ENCODE data around the gene ANO7.

Gene ANO7

DNA sequence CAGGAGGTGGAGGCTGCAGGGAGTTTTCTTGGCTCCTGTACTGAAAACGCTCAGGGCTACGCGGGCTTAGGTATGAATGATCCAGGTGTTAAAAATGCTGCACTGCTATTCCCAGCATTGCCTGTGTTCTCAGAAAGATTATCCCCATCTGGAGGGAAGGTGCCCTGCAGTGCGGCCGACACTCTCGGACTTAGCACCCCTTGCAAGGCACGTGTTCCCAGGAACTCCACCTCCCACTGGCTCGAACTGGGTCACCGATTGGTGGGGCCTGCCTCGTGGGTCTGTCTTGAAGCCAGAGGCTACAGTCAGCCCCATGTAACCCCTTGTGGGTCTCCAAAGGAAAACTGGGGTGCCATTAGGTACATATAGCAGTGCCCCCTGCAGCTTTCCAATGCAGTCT is 25.7 kb downstream of the ANO7 start:
- no peak for DNase-seq

DNA sequence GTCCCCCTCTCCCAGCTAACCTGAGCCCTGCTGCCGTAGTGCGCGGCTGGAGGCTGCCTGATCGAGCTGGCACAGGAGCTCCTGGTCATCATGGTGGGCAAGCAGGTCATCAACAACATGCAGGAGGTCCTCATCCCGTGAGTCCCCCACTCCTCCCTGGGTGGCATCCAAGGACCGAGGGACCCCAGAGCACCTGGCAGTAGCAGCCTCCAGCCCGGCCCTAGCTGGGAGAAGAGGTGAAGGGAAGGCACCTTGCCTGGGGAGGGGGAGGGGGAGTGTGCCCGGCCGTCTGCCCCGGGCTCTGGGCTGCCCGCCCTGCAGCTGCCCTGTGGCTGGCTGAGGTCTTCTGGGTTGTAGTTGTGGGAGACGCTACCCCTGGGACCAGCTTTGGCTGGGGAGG is 26.3 kb downstream of the ANO7 start:
- DNase-seq: no peak

DNA sequence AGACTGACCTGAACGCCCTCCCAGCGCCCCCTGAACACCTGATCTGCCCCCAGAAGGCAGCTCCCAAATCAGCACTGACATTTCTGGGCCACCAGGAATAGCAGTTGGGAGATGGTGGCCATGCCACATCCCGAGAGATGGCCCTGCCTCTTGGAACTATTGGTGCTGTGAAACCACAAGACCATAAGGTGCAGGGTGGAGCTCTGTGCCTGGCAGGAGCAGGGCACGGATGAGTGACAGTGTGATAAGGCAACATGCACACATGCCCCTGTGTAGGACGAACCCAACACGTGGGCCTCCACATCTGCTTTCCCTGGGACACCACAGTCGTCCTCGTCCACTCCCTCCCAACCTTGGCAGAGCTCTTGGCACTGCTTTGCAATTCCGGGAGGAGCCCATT is 26.9 kb downstream of the ANO7 start:
- DNase-seq: no peak

DNA sequence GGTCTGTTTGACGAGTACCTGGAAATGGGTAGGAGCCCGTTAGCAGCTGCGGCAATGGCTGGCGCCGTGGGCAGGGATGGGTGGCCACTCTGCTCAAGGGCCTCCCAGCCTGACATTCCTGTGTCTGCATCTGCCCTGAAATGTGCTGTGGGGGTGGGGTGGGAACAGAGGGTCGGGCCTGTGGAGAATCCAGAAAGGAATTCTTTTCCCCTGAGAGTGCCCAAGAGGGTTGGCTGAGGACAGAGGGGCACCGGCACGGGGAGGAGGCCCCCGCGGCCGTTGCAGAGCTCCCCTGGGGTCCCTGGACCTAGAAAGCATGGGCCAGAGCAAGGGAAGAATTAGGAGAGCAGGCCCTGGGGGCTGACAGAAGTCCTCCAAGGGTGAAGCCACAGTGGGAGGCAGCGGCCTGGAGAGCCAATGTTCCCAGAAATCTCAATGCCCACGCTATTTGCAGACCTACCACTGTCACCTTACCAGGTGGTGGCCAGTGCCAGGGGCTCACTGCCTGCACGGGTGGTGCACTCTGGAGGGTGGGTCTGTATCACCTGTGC is 27.8 kb downstream of the ANO7 start:
- DNase-seq: peak; percentile 31

DNA sequence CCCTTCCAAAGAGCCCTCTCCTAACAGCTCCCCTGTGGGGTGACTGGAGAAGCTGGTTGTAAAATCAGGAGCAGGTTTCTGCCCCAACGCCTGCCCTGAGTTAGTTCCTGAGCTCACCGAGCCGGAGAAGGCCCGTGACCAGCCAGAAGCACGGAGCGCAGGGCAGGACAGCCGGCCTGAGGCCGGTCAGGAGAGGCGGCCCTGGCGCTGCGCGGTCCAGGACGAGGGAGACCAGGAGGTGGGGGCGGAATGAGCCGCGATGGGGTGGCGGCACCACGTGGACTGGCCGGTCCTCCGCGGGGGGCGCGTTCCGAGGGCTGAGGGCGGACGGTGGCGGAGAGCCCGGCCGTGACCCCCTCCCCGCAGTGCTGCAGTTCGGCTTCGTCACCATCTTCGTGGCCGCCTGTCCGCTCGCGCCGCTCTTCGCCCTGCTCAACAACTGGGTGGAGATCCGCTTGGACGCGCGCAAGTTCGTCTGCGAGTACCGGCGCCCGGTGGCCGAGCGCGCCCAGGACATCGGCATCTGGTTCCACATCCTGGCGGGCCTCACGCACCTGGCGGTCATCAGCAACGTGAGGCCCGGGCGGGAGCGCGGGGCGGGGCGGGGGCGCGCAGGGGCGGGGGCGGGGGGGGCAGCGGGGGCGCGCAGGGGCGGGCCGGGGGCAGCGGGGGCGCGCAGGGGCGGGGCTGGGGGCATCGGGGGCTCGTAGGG is 29.0 kb downstream of the ANO7 start:
- peak; percentile 63 for DNase-seq

DNA sequence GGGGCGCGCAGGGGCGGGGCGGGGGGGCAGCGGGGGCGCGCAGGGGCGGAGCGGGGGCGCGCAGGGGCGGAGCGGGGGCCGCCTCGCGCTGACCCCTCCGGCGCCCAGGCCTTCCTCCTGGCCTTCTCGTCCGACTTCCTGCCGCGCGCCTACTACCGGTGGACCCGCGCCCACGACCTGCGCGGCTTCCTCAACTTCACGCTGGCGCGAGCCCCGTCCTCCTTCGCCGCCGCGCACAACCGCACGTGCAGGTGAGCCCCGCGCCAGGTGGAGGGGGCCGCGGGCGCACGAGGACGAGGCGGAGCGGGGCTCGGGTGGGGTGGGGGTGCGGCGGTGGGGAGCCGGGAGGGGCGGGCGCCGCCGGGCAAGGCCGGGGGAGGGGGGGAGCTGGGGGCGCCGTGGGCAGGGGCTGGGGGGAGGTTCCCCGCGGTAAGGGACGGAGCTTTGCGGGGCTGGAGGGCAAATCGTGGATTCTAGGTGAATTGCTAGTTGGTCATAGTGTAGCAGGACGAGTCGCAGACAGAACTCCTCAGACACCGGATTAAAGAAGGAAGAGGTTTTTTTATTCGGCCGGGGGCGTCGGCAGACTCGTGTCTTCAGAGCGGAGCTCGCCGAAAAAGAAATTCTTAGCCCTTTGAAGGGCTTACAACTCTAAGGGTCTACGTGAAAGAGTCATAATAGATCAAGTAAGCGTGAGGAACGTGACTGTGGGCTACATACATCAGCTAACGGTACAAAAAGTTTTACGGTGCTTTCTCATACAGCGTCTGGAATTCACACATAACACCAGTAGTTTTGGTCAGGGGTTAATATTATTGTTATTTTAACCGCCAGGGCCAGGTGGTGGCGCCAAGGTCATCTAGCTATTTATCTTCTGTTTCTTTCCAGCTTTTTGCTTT is 29.9 kb downstream of the ANO7 start:
- peak; percentile 37 for DNase-seq

DNA sequence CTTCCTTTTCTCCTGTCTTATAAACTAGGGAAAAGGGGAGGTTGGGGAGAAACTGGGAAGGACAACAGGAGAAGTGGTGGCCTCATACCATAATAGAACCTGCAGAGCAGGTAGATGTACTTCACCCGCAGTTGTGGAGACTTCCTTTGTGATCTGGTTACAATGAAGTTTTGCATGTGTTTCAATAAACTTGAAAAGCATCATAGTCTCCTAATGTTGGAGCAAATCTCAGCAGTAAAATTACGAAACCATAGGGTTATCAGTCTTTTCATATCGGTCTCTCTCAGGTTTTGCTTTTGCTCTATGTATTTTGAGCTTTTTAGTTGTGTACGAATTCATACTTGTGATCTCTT is 30.5 kb downstream of the ANO7 start:
- DNase-seq: no peak

DNA sequence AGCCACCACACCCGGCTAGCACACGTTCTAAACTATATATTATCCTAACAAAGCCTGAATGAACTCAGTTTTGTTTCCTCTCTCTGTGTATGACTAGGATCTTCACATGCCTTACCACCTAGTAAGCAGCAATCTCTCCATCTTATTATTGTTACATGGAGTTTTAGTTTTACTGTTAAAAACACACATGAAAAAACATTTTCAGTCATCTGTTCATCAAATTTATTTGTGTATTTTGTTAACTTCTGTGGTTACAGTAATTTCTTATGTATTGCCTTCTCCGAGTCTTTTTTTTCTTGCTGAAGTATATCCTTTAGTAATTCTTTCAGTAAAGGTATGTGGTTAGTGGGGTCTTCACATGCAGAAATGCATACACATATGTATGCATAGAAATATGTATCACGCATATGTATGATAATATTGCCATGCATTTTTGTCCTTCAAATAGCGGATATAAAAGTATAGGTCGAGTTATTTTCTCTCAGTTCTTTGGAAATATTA is 31.4 kb downstream of the ANO7 start:
- no peak for DNase-seq

DNA sequence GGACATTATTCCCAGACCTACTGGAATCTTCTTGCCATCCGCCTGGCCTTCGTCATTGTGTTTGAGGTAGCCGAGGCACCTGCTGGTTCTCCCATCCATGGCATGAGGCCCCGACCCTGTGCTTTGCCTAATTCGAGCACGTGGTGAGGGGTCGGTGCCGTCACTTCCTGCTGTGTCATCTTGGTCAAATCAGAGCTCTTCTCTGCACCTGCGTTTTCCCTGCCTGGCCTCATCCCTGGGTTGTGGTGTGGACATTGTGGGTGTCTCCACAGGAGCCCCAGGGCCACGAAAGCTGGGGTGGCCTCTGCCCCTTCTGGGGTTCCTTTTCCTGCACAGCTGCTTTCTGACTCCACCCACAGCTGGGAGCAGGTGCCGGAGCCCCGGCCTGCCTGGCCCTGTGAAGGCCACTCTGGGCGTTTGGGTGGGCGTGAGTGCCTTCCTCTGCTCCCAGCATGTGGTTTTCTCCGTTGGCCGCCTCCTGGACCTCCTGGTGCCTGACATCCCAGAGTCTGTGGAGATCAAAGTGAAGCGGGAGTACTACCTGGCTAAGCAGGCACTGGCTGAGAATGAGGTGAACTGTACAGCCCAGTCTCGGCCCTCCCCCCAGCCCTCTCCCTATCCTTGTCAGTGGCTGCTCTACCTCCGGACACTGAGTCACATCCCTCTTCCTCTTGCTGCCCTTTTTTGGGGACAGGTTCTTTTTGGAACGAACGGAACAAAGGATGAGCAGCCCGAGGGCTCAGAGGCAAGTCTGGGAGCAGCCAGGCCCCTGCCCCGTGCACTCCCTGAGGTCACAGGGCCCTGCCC is 34.9 kb downstream of the ANO7 start:
- peak; percentile 10 for DNase-seq

DNA sequence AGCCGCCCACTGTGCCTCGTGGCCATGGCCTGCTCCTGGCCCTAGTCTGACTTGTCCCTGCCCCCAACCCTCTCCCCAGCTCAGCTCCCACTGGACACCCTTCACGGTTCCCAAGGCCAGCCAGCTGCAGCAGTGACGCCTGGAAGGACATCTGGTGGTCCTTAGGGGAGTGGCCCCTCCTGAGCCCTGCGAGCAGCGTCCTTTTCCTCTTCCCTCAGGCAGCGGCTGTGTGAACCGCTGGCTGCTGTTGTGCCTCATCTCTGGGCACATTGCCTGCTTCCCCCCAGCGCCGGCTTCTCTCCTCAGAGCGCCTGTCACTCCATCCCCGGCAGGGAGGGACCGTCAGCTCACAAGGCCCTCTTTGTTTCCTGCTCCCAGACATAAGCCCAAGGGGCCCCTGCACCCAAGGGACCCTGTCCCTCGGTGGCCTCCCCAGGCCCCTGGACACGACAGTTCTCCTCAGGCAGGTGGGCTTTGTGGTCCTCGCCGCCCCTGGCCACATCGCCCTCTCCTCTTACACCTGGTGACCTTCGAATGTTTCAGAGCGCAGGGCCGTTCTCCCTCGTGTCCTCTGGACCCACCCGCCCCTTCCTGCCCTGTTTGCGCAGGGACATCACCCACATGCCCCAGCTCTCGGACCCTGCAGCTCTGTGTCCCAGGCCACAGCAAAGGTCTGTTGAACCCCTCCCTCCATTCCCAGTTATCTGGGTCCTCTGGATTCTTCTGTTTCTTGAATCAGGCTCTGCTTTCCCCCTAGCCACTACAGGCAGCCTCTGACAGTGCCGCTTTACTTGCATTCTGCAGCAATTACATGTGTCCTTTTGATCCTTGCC is 35.8 kb downstream of the ANO7 start:
- DNase-seq: peak; percentile 62

DNA sequence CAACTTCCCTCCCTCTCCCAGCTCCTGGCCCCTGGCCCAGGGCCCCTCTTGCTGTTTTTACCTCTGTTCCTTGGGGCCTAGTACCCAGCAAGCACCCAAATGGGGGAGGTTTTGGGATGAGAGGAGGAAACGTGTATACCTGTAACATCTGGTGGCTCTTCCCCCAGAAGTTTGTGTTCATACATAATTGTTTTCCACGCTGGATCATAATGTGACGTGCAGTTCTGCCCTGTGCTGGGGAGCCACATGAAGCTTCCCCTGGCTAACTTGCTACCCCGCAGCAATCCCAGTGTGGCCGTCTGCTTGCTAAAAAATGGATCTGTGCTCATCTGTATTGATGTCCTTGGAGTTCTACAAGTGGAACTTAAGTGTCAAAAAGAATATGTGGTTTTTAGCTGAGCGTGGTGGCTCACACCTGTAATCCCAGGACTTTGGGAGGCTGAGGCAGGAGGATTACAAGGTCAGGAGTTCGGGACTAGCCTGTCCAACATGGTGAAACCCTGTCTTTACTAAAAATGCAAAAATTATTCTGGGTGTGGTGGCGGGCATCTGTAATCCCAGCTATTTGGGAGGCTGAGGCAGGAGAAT is 36.5 kb downstream of the ANO7 start:
- DNase-seq: no peak

DNA sequence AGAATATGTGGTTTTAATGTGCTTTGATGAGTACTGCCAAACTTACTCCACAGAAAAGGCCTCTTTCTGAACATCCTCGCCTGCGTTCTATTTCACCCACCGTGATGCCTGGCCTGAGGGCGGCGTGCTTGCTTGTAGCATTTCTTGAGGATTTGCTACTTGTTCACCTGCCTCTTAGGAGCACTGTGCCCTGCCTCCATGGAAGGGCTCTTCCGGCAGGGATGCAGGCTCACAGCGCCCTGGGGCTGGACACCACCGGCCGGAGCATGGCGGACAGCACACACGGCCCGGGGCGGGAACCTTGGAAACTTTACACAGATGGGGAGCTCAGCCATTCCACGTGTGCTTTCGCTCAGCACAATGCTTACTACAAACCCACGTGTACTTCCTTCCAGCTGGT is 37.1 kb downstream of the ANO7 start:
- DNase-seq: no peak

DNA sequence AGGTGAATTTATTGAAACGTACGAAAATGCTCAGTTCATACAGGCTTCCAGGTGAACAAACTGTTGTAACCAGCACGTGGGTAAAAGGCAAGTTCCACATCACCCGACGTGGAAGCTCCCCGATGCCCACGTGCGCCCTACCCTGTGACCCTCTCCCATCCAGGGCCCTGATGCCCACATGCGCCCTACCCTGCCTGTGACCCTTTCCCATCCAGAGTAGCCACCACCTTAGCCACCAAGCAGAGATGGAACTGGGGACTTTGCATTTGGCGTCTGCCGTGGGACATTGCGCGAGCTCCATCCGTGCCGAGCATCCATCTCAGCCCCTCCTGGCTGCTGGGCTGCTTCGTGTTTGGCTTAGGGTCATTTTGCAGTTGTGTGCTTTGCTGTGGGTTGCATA is 37.5 kb downstream of the ANO7 start:
- DNase-seq: no peak

DNA sequence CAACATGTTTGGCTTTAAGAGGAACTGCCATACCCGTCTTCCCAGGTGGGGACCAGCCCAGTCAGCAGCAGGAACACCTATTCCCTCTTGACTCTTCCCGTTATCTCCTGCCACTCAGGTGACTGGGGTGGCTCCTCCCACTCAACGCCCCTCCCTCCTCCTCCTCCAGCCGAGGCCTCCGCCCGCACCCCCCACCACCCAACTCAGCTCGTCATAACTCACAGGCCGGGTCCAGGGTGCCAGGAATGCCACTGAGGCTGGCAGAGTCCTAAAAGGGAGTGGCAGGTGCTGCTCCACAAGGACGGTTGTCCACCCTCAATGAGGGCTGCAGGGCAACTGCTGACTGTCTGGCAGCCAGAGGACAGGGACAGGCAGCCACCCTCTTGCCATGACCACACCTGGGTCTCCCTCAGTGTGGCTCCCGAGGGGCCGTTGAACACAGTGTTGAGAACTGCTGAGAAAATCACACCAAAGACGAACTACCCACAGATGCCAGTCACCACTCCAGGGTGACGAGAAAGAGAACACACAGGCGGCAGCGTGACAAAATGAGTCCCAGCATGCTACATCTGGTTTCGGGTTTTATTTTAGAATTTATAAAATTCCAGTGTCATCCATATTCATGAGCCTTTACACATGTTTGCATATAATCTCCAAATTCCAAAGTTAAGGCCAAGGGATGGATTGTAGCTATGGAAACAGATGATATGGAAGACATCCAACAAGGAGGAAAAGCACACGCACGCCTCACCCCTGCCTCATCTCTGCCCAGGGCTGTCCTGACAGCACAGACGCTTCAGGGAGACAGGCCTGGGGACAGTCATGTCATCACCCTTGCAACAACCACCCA is 38.5 kb downstream of the ANO7 start:
- peak; percentile 31 for DNase-seq

DNA sequence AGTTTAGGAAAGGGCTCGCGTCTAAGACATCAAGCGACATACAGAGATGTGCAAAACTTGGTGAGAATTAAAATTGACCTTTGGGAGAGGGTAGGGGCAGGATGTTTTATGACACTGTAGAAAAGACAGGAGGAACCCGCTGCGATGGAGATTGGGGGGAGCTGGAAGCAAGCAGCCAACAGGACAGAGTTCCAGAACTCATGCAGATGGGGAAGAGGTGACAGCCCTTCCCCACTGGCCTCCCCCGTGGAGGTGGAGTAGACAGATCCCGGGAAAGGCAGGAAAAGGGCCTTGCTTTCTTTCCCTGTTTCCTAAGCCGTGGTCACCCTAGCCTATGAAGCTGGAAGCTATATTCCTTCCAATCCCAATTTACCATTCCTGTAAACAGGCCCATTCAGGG is 39.1 kb downstream of the ANO7 start:
- no peak for DNase-seq

DNA sequence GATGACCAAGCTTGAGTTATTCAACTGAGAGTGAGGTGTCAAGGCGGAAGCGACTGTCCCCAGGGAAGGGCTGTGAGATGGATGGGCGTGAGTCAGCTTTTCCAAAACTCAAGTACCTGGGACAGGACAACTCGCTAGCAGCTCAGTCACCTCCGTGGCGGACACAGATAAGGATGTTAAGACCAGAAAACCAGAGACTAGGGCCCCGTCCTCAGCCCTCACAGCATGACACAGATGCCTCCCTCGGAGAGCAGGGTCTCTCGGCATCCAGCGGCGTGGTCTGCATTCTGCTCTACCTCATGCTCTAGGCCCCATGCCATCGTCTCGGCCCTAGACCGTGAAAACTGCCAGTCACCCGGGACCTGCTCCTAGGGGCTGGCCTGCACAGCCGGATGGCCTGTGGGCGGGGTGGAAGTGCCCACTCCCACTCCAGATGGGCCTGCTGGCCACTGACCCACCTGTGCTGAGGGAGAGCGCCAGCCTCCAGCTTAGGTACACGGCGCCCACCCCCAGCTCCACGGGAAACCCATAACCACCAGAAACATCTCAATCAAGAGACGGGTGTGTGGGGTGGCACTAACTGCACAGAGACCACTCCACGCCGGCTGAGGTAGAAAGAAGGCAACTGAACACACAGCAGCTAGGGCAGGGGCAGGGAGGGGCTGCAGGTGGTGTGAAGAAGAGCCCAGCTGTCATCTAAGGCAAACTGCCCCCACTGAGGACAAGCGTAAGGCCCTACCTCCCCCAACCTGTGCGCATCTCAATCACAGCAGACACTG is 39.8 kb downstream of the ANO7 start:
- DNase-seq: peak; percentile 17

DNA sequence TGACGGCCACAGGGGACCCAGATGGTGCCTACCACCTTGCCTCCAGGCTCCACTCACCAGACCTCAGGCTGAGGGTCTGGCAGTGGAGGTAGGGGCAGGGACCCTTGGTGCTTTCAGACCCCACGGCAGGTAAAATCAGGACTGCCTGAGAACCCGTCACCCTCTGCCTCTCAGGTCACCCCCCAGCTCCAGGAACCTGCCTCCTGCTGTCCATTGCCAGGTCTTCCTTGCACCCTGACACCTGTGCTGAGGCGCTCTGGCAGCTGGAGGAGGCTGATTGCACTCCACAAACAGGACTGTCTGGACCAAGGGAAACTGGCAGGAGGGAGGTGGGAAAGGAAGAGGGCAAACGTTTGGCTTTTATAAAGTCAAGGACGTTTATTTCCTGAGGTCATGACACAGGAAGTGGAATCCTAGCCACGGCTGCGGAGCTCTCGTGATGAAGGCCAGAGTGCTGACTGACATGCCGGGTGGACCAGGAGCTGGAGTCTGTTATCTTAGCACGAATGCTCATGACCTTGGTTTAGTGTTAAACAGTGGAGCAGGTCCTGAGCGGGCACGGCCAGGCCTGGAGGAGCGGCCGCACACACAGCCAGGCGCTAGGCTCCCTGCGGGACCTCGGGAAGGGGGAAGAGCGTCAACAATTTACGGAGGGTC is 40.5 kb downstream of the ANO7 start:
- DNase-seq: no peak

DNA sequence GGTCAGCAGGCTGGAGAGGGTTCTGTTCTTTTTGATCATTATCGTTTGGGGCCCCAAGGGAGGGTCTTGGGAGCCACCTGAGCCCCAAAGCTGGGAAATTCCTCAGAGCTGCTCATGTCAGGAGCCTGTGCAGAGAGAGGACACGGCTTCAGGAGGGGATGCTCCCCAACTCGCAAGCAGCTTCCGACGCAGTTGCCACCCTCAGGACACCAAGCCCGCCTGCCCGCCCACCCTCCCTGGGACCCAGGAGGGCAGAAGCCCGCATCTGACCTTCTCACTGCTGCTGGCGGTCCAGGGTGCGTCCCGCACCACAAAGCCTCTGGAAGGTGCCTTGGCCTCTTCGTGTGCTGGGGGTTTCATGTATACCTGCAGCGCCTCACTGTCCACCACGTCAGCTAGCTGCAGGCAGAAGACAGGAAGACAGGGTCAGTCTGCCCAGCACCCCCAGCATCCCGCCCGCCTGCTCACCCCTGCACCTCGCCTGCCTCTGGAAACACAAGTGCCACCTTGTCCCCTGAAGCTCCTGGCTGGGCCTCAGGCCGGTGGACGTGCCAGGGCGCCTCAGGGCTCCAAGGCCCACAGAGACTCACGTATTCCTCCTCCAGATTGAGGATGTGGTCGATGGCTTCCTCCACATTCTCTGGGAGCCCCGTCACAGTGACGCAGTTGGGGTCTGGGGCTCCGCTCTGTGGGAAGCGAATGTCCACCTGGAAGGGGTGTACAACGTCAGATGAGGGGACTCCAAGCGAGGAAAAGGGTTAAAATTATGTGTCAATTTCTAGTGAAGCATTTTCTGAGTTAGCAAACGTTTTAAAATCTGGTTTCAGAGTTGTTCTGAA is 41.3 kb downstream of the ANO7 start:
- no peak for DNase-seq

All from fibroblast of upper back skin (primary cell).